ENCODE measurements around the gene ALK.

GRCh38 chr2:29372185-29372584, 549.2 kb downstream of the ALK start:
- no peak for TF ChIP-seq POLR2A (IDR thresholded peaks at IDR 0.05)
- TF ChIP-seq, protein P1, sequence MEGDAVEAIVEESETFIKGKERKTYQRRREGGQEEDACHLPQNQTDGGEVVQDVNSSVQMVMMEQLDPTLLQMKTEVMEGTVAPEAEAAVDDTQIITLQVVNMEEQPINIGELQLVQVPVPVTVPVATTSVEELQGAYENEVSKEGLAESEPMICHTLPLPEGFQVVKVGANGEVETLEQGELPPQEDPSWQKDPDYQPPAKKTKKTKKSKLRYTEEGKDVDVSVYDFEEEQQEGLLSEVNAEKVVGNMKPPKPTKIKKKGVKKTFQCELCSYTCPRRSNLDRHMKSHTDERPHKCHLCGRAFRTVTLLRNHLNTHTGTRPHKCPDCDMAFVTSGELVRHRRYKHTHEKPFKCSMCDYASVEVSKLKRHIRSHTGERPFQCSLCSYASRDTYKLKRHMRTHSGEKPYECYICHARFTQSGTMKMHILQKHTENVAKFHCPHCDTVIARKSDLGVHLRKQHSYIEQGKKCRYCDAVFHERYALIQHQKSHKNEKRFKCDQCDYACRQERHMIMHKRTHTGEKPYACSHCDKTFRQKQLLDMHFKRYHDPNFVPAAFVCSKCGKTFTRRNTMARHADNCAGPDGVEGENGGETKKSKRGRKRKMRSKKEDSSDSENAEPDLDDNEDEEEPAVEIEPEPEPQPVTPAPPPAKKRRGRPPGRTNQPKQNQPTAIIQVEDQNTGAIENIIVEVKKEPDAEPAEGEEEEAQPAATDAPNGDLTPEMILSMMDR (IDR thresholded peaks at IDR 0.05), result no peak
